ENCODE results near the gene CEP170B. TPM values are rescaled to one million over a fixed set of nuclear protein-coding genes. Genes with fewer than 3 reads are reported as not detected.
A peak's percentile ranks its signal among the peaks of the same experiment; 100 is the strongest.

CEP170B gene
- total and polyA plus RNA-seq, 2 of the 13 experiments (the other 11 are each of a cell fraction or from before 2014, with no cell fraction given): 4.3 to 8.8 TPM

- TF ChIP-seq ZBTB40 (IDR thresholded peaks at IDR 0.05) (no peak), ZBTB40 (CRISPR knock-in tag; IDR thresholded peaks at IDR 0.05) (no peak), ZSCAN31 (CRISPR knock-in tag; IDR thresholded peaks at IDR 0.05; ENCODE audit: low read depth) (no peak), SALL1 (CRISPR knock-in tag; IDR thresholded peaks at IDR 0.05) (0 out of 2 replicates have a peak, but pooled peaks have one; percentile 5), ZBTB26 (CRISPR knock-in tag; IDR thresholded peaks at IDR 0.05; ENCODE audit: borderline replicate concordance) (no peak), SNAPC4 (CRISPR knock-in tag; IDR thresholded peaks at IDR 0.05) (0 out of 2 replicates have a peak, but pooled peaks have one; percentile 16), RBM39 (IDR thresholded peaks at IDR 0.05; ENCODE audit: low read depth, low read length, poor library complexity, severe bottlenecking) (peak; percentile 8), BATF2 (CRISPR knock-in tag; IDR thresholded peaks at IDR 0.05) (no peak), MED13 (CRISPR knock-in tag; IDR thresholded peaks at IDR 0.05) (no peak), ZNF777 (CRISPR knock-in tag; IDR thresholded peaks at IDR 0.05) (no peak)
Measured at GRCh38 chr14:104866451-104867370, 1.6 kb downstream of the CEP170B start (continued).
